Fibroblast of gingiva (primary cell): Measurements from ENCODE around the gene TMEM91.

Source experiments
- DNase-seq: peaks from one replicate; pipeline ENCODE4 v3.0.0-alpha.2; 2011; ENCODE audit warnings: low read depth

The TMEM91 gene

GRCh38 chr19:41411100-41411967, 35.0 kb downstream of the TMEM91 start:
- no peak for DNase-seq

GRCh38 chr19:41411968-41412265, 35.6 kb downstream of the TMEM91 start:
- DNase-seq: no peak

- DNase-seq: no peak
Measured at GRCh38 chr19:41412953-41413352, 36.6 kb downstream of the TMEM91 start.

- DNase-seq: no peak
Measured at GRCh38 chr19:41413947-41414346, 37.6 kb downstream of the TMEM91 start.

GRCh38 chr19:41414461-41414860, 38.1 kb downstream of the TMEM91 start:
- DNase-seq: no peak

GRCh38 chr19:41415154-41415571, 38.8 kb downstream of the TMEM91 start:
- no peak for DNase-seq

GRCh38 chr19:41416194-41416674, 39.9 kb downstream of the TMEM91 start:
- no peak for DNase-seq

- DNase-seq: no peak
Measured at GRCh38 chr19:41420101-41420880, 44.0 kb downstream of the TMEM91 start.

- DNase-seq: no peak
Measured at GRCh38 chr19:41421314-41421713, 45.0 kb downstream of the TMEM91 start.

GRCh38 chr19:41421973-41422372, 45.6 kb downstream of the TMEM91 start:
- no peak for DNase-seq

- no peak for DNase-seq
Measured at GRCh38 chr19:41422456-41422855, 46.1 kb downstream of the TMEM91 start.

GRCh38 chr19:41422955-41423354, 46.6 kb downstream of the TMEM91 start:
- DNase-seq: no peak

- DNase-seq: no peak
Measured at GRCh38 chr19:41424335-41425173, 48.2 kb downstream of the TMEM91 start.

- no peak for DNase-seq
Measured at GRCh38 chr19:41425174-41426115, 49.1 kb downstream of the TMEM91 start.

GRCh38 chr19:41426116-41426841, 49.9 kb downstream of the TMEM91 start:
- no peak for DNase-seq

- peak; percentile 61 for DNase-seq
Measured at GRCh38 chr19:41426952-41427646, 50.8 kb downstream of the TMEM91 start, which contains the start of gene B3GNT8. B3GNT8 (minus strand) TSS chr19:41427374; CDS start chr19:41426778, 596 bp downstream.

GRCh38 chr19:41427647-41428480, 51.5 kb downstream of the TMEM91 start:
- no peak for DNase-seq

GRCh38 chr19:41428481-41428859, 52.1 kb downstream of the TMEM91 start:
- no peak for DNase-seq

GRCh38 chr19:41430922-41431321, 54.6 kb downstream of the TMEM91 start:
- DNase-seq: no peak
